Mesothelial cell of epicardium (in vitro differentiated cells): ENCODE data around the gene UMPS. TPM values are rescaled to one million over a fixed set of nuclear protein-coding genes. Genes with fewer than 3 reads are reported as not detected.

ENCODE experiments used
- DNase-seq, 2 experiments: peaks; one replicate each; pipeline ENCODE4 v3.0.0; 2021; ENCODE audit warnings: low spot score in 2 of 2; ENCODE audit not compliant: unreplicated experiment in 2 of 2
- H3K27ac Mint-ChIP-seq: 2 replicates; pipeline ENCODE4 v1.8.0; 2021; ENCODE audit warnings: mixed read lengths
- H3K27me3 Mint-ChIP-seq: 2 replicates; pipeline ENCODE4 v1.8.0; 2021; ENCODE audit warnings: low read depth, mixed read lengths
- H3K36me3 Mint-ChIP-seq: 2 replicates; pipeline ENCODE4 v1.8.0; 2021; ENCODE audit warnings: mixed read lengths
- H3K4me1 Mint-ChIP-seq: 2 replicates; pipeline ENCODE4 v1.8.0; 2021; ENCODE audit warnings: mixed read lengths
- H3K4me3 Mint-ChIP-seq: 2 replicates; pipeline ENCODE4 v1.8.0; 2021; ENCODE audit warnings: mild to moderate bottlenecking, moderate library complexity, mixed read lengths
- H3K9me3 Mint-ChIP-seq: 2 replicates; pipeline ENCODE4 v1.8.0; 2021; ENCODE audit warnings: mixed read lengths
- total RNA-seq: library from RNA; stranded (reverse); gene quantifications from 3 replicates; pipeline ENCODE4 v1.2.1, GENCODE V29; 2021
- TF ChIP-seq, protein P1 (sequence below): fragments of 200-600 bp; sonication (generic); IDR thresholded peaks from one replicate; pipeline ENCODE4 v1.5.0; 2021; ENCODE audit warnings: antibody characterized with exemption; ENCODE audit not compliant: unreplicated experiment

UMPS gene
- total RNA-seq, 1 donor from 2014 or later: 37.3 TPM

DNA sequence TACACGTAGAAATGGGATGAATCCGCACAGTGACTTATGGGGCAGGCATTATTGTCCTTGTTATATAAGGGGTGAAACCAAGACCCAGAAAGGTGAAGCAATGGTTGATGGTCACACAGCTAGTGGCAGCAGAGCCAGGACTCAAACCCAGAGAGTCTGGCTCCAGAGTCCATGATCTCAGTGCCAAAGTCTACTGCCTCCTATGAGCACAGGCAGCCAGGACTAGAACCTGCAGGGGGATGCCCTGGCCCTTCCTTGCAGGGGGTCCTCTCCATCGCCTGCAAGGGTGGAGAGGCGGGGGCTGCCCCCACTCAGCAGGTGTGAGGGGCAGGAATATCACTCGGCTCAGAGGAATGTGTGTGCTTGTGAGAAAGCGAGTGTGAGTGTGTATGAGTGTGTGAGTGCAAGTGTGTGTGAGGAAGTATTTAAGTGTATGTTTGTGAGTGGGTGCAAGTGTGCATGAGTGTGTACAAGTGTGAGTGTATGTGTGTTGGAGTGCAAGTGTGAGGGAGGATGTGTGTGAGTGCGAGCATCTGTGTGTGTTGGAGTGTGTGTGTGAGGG lies 44.7 kb downstream of the UMPS start:
- TF ChIP-seq, protein P1, sequence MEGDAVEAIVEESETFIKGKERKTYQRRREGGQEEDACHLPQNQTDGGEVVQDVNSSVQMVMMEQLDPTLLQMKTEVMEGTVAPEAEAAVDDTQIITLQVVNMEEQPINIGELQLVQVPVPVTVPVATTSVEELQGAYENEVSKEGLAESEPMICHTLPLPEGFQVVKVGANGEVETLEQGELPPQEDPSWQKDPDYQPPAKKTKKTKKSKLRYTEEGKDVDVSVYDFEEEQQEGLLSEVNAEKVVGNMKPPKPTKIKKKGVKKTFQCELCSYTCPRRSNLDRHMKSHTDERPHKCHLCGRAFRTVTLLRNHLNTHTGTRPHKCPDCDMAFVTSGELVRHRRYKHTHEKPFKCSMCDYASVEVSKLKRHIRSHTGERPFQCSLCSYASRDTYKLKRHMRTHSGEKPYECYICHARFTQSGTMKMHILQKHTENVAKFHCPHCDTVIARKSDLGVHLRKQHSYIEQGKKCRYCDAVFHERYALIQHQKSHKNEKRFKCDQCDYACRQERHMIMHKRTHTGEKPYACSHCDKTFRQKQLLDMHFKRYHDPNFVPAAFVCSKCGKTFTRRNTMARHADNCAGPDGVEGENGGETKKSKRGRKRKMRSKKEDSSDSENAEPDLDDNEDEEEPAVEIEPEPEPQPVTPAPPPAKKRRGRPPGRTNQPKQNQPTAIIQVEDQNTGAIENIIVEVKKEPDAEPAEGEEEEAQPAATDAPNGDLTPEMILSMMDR: no peak
- DNase-seq: no peak
- H3K27ac Mint-ChIP-seq: peak overlapping the region; percentile 4
- H3K4me3 Mint-ChIP-seq: no peak overlapping the region
- no peaks in the 10 kb centered on the region for H3K27me3 Mint-ChIP-seq
- peaks cover 62% of the 10 kb centered on the region for H3K4me1 Mint-ChIP-seq
- H3K9me3 Mint-ChIP-seq: no peaks in the 10 kb centered on the region
- H3K36me3 Mint-ChIP-seq: no peaks in the 10 kb centered on the region

DNA sequence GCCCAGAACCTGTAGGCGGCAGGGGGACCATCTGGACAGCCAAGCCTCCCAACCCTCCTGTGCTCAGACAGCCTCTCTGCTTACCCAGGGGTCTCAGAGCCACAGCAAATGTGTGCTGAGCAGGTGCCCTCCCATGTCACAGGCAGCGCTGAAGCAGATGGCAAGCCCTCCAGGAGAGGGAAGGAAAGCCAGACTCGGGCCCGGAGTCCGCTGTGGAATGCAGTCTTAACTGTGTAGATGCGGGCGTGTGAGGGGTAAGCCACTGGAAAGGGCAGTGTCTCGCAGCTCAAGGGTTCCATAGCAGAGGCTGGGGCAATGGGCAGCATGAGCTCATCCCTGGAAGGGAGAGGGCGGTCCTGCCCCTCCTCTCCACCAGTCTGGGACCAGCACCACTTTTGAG lies 45.6 kb downstream of the UMPS start:
- H3K9me3 Mint-ChIP-seq: no peaks in the 10 kb centered on the region
- H3K27ac Mint-ChIP-seq: no peak overlapping the region
- no peaks in the 10 kb centered on the region for H3K36me3 Mint-ChIP-seq
- peaks cover 62% of the 10 kb centered on the region for H3K4me1 Mint-ChIP-seq
- TF ChIP-seq, protein P1: no peak
- no peak overlapping the region for H3K4me3 Mint-ChIP-seq
- no peaks in the 10 kb centered on the region for H3K27me3 Mint-ChIP-seq
- no peak for DNase-seq

DNA sequence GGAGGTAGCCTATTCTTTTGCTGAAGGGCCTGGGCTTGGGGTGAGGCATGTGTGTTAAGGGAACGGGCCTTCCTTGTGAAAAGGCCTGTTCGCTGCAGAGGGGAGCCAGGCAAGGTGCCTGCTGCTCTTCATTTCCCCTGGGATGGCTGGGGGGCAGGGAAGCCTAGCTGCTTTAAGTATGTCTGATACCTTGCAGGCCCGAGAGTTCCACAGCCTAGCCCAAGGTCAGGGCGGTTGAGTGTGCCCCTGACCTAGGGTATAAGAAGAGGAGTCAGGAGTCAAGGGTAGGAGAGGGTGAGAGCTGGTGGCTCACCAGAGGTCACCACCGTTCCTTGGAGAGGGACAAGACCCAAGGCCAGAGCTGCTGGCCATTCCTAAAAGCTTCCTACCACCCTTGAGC lies 46.6 kb downstream of the UMPS start:
- H3K4me3 Mint-ChIP-seq: no peak overlapping the region
- H3K36me3 Mint-ChIP-seq: no peaks in the 10 kb centered on the region
- H3K27me3 Mint-ChIP-seq: no peaks in the 10 kb centered on the region
- TF ChIP-seq, protein P1: no peak
- peaks cover 64% of the 10 kb centered on the region for H3K4me1 Mint-ChIP-seq
- no peak for DNase-seq
- H3K9me3 Mint-ChIP-seq: no peaks in the 10 kb centered on the region
- H3K27ac Mint-ChIP-seq: no peak overlapping the region

DNA sequence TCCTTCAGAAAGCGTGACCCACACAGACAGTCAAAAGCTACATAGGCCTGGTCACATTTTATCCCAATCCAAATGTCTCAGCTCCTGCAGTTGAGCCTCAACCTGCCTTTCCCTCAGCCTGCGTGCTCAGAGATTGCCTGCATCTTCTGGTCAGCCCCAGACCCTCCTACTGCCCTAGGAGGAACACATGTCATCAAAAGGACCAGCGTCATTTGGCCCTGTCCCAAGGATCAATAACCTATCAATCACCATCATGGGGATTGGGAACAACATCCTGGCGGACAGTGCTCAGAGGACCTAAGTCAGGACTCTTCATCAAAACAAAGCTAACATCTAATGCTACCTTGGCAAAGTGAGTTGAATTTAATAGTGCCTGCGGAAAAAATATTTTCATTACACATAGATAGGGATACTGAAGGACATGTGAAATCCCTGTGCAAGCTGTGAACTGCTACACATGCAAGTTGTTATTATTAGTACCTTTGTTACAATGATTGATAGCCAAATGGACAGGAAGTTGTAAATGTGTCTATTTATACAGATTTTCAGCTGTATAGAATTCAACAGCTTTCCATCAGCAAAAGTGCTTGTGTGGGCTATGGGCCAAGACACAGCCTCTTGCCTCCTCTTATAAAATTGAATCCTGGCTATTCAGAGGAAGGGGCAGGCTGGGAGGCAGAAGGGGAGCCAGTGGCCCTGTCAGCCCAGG lies 47.7 kb downstream of the UMPS start:
- Mint-ChIP-seq H3K27me3 (no peaks in the 10 kb centered on the region), H3K4me1 (peaks cover 56% of the 10 kb centered on the region), H3K27ac (no peak overlapping the region), H3K9me3 (no peaks in the 10 kb centered on the region), H3K36me3 (no peaks in the 10 kb centered on the region), H3K4me3 (no peak overlapping the region)
- DNase-seq: no peak
- TF ChIP-seq, protein P1: no peak

DNA sequence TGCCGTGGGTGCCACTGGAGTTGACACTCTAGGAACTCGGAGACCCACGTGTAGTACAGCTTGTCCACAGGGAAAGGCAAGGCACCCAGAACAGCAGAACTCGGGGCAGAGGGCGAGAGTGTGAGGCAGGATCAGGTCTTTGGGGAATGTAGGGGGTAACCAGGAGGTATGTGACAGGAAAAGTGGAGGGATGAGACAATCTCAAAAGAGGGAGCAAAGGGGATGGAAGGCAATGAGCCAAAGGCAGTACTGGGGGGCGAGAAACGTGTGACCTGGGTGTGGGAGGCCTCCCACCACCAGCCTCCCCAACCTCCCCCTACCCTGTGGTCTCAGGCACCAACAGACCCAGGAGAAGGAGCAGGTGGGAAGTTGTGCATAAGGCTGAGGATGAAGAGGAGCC lies 48.9 kb downstream of the UMPS start:
- H3K9me3 Mint-ChIP-seq: no peaks in the 10 kb centered on the region
- H3K27ac Mint-ChIP-seq: no peak overlapping the region
- no peak for DNase-seq
- peaks cover 50% of the 10 kb centered on the region for H3K4me1 Mint-ChIP-seq
- TF ChIP-seq, protein P1: no peak
- no peaks in the 10 kb centered on the region for H3K27me3 Mint-ChIP-seq
- no peak overlapping the region for H3K4me3 Mint-ChIP-seq
- no peaks in the 10 kb centered on the region for H3K36me3 Mint-ChIP-seq
